Measurements from ENCODE around the gene C1QTNF9B. TPM values are rescaled to one million over a fixed set of nuclear protein-coding genes. Genes with fewer than 3 reads are reported as not detected.
"Not testable (repeated sequence)": the region's sequence is repeated elsewhere in the genome, so short reads cannot be mapped to it uniquely, and the experiment has no call there.

Gene C1QTNF9B
- total and polyA plus RNA-seq, 11 donors = 0.37 to 3.1 (median 1.1) TPM; not detected in 3

DNA sequence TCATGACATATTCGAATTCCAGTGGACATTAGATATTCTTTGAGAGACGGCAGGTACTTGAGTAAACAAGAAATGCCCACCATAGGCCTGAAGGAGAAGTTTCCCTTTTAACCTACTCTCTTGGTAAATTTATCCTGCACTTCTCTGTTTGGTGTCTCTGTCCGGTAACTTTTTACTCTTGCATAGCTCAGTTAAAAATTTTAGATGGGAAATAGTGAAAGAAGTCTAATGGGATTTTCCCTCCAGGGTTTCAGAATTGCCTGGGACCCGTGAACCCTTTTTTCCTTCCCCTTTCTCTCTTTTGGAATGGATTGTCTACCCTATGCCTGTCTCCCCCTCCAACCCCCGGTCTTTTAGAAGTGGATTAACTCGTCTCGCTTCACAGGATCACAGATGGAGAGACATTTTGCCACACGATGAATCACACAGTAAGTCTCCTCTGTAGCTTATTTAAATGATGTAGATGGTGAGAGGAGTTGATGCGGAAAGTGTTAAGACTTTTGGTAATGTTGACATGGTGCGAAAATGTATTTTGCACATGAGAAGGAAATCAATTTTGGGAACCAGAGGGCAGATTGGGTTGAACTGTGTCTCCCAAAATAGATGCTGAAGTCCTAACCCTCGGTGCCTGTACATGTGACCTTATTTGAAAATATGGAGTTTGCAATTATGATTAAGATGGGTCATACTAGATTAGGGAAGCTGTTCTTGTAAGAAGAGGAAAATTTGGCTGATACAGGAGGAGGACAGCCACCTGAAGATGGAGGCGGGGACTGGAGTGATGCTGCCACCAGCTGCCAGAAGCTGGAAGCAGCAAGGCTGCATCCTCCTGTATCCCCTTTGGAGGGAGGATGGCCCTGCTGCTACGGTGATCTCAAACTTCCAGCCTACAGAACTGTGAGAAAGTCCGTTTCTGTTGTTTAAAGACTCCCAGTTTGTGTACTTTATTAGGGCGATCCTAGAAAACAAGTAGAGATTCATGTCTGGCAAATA lies 7.4 kb downstream of the C1QTNF9B start:
- TF ChIP-seq, protein P1, sequence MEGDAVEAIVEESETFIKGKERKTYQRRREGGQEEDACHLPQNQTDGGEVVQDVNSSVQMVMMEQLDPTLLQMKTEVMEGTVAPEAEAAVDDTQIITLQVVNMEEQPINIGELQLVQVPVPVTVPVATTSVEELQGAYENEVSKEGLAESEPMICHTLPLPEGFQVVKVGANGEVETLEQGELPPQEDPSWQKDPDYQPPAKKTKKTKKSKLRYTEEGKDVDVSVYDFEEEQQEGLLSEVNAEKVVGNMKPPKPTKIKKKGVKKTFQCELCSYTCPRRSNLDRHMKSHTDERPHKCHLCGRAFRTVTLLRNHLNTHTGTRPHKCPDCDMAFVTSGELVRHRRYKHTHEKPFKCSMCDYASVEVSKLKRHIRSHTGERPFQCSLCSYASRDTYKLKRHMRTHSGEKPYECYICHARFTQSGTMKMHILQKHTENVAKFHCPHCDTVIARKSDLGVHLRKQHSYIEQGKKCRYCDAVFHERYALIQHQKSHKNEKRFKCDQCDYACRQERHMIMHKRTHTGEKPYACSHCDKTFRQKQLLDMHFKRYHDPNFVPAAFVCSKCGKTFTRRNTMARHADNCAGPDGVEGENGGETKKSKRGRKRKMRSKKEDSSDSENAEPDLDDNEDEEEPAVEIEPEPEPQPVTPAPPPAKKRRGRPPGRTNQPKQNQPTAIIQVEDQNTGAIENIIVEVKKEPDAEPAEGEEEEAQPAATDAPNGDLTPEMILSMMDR (IDR thresholded peaks at IDR 0.05) = no peak
- Histone ChIP-seq H3K27me3 (no peaks in the 10 kb centered on the region), H3K4me1 (peaks cover 0 to 21% (median 10%) of the 10 kb centered on the region in 12 donors), H3K9me3 (no peaks in the 10 kb centered on the region), H3K36me3 (peaks cover 0 to 10% (median 3%) of the 10 kb centered on the region in 9 donors), H3K4me3 (peak overlapping the region; percentile 67 to 100 (median 93)), H3K27ac (peak overlapping the region in 8 of 12 donors; percentile 76 to 92 (median 85))
- DNase-seq (no peak), ATAC-seq (peak in 1 of 4 donors; percentile 1)
- 41 to 50% (median 47%) methylated on average over 15 of the region's 15 CpGs for WGBS, 4 donors
- intact Hi-C loops (cut with DNase I) = loop anchor here in 4 of 10 donors (5.0 to 10.0 kb wide), 5 partner anchors 423 to 515 kb away; no protein-coding TSS in a partner anchor

DNA sequence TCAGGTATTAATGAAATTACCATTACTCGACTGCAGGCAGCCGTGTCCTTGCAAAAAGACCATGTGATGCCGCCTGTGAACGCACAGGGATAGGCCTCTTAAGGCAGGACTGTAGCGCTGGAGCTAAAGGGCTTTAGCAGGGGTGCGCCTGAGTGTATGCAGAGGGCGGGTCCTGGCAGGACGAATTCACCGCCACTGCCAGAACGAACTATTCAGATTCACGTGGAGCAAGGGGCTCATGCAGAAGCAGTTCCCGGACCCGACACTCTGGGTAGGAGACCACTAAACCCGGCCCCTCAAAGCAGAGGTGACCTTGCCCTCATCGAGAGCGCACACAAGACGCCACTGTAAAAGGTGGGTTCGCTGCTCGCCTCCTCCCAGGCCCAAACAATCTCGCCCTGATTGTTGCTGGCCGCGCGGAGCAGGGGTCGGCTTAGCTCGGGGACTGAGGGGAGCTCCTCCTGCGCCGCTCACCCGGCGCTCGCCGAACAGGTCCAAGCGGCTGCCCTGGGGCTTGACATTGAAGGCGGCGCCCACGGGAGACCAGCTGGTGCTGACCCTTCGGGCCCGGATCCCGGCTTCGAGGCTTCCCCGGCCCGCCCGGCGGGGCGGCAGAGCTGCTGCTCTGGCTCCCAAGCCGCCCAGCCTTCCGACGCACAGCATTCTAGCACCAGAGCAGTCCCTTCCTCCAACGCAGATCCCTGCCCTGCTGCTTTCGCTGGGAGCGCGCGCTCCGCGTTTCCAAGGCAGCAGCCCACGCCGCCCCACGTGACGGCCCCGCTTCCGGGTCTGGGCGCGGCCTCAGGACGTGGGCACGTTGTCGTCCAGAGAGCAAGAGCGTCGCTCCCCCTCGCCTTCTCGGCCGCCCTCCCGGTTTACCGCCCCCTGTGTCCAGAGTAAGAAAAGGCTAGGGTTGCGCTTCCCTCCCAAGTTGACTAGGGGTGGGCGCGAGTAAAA lies 8.4 kb downstream of the C1QTNF9B start, which contains the start of gene MIPEP:
TSS of gene MIPEP (minus strand) at position 743 of the 957 bp plus-strand sequence. CDS start at position 663, 80 bp downstream.
- H3K4me3 ChIP-seq = peak within 1 kb of the TSS; percentile 67 to 100 (median 93)
- no peaks in the 10 kb centered on the region for H3K9me3 ChIP-seq
- ATAC-seq (peak; percentile 98 to 99 (median 98)), DNase-seq (peak; percentile 94 to 97 (median 94))
- H3K36me3 ChIP-seq = peaks cover 0 to 17% (median 8%) of the 10 kb centered on the region in 9 donors
- no peaks in the 10 kb centered on the region for H3K27me3 ChIP-seq
- 0 to 1% (median 1%) methylated on average over 28 to 75 of the region's 75 CpGs for WGBS, 4 donors
- intact Hi-C loops (cut with DNase I) = loop anchor here in 3 of 10 donors (5.0 to 10.0 kb wide), 3 partner anchors 422 to 514 kb away; no protein-coding TSS in a partner anchor
- peak within 1 kb of the TSS; percentile 51 to 92 (median 84) for H3K27ac ChIP-seq
- H3K4me1 ChIP-seq = peaks cover 0 to 26% (median 10%) of the 10 kb centered on the region in 12 donors
- peak; percentile 13 to 68 for TF ChIP-seq POLR2A (IDR thresholded peaks at IDR 0.05)
- TF ChIP-seq, protein P1 (IDR thresholded peaks at IDR 0.05) = peak; percentile 60 to 95 (median 76)

GRCh38 chr13:23884361-23884760 lies 12.9 kb downstream of the C1QTNF9B start:
- Histone ChIP-seq H3K36me3 (peaks cover 0 to 28% (median 9%) of the 10 kb centered on the region in 9 donors), H3K4me1 (peaks cover 0 to 19% (median 10%) of the 10 kb centered on the region in 12 donors)
- ATAC-seq, H3K27me3 ChIP-seq, H3K27ac ChIP-seq, H3K4me3 ChIP-seq, DNase-seq, H3K9me3 ChIP-seq: not testable (repeated sequence)
- intact Hi-C loops (cut with DNase I) = loop anchor here in 1 of 10 donors (10.0 kb wide), 1 partner anchor 510 kb away; no protein-coding TSS in a partner anchor
- 58 to 67% (median 66%) methylated on average over 3 of the region's 3 CpGs for WGBS, 4 donors

DNA sequence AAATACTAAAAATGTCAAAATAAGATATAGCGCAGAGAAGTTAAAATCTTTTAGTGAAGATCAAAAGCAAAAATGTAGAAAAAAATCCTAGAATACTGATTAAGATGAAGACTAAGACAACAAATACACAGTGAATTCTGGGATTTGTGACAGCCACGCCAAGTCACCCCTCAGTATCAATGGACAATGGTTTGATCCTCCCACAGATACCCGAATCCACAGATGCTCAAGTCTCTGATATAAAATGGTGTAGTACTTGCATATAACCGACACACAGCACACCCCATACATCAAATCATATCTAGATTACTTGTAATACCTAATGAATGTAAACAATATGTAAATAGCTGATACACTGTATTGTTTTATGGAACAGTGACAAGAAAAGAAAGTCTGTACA lies 14.0 kb downstream of the C1QTNF9B start:
- Histone ChIP-seq H3K4me1 (peaks cover 0 to 13% (median 7%) of the 10 kb centered on the region in 12 donors), H3K36me3 (peaks cover 0 to 39% (median 20%) of the 10 kb centered on the region in 9 donors), H3K27me3 (no peaks in the 10 kb centered on the region), H3K4me3 (no peak overlapping the region), H3K9me3 (no peaks in the 10 kb centered on the region), H3K27ac (no peak overlapping the region)
- WGBS, 4 donors = 91 to 97% (median 94%) methylated on average over 4 of the region's 4 CpGs
- TF ChIP-seq, protein P1 (IDR thresholded peaks at IDR 0.05) = no peak
- no peak for TF ChIP-seq POLR2A (IDR thresholded peaks at IDR 0.05)
- DNase-seq (no peak), ATAC-seq (no peak)
- intact Hi-C loops (cut with DNase I) = loop anchor here in 1 of 10 donors (10.0 kb wide), 1 partner anchor 508 kb away; no protein-coding TSS in a partner anchor

DNA sequence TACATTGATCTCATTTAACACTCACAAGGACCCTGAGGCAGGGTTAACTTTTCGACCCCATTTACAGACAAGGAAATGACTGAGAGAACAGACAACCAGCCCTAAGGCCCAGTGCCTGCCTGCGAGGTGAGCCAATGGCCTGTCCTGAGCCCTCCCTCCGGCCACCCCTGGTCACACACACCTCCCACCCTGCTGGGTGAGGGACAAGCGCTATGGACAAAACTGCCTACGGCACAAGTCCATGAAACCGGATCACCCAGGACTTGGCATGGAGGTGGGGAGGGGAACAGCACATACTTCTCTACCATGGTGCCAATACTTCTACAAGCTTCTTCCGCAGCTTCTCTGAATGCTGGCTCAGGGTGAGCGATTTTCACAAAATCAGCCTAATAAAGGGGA lies 15.9 kb downstream of the C1QTNF9B start:
- 85 to 92% (median 89%) methylated on average over 7 to 8 of the region's 8 CpGs for WGBS, 4 donors
- intact Hi-C loops (cut with DNase I) = loop anchor here in 1 of 10 donors (10.0 kb wide), 1 partner anchor 507 kb away; no protein-coding TSS in a partner anchor

More for the DNA sequence above, 15.9 kb downstream of the C1QTNF9B start:
- H3K9me3 ChIP-seq, DNase-seq, H3K4me3 ChIP-seq, H3K27ac ChIP-seq, H3K27me3 ChIP-seq, ATAC-seq, H3K4me1 ChIP-seq: not testable (repeated sequence)
- H3K36me3 ChIP-seq = peaks cover 0 to 54% (median 28%) of the 10 kb centered on the region in 9 donors
